ENCODE measurements around the gene CSF3R.

Gene CSF3R

DNA sequence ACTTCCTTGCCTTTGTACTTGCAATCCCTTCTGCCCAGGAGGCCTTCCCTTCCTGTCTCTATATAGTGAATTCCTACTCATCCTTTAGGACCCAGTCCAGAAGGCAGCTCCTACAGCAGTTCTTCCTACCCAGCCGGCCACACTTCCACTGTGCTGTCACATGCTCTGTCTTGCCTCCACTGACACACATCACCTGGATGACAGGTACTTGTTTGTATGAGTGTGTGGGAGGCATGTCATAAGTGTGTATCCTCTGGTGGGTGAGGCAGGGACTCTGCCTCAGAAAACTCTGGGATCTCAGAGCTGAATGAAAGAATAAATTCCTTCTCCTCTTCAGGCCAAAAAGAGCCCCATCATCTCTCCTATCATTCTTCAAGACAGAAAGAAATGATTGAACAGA is 27.3 kb downstream of the CSF3R start:
- DNase-seq, result no peak

DNA sequence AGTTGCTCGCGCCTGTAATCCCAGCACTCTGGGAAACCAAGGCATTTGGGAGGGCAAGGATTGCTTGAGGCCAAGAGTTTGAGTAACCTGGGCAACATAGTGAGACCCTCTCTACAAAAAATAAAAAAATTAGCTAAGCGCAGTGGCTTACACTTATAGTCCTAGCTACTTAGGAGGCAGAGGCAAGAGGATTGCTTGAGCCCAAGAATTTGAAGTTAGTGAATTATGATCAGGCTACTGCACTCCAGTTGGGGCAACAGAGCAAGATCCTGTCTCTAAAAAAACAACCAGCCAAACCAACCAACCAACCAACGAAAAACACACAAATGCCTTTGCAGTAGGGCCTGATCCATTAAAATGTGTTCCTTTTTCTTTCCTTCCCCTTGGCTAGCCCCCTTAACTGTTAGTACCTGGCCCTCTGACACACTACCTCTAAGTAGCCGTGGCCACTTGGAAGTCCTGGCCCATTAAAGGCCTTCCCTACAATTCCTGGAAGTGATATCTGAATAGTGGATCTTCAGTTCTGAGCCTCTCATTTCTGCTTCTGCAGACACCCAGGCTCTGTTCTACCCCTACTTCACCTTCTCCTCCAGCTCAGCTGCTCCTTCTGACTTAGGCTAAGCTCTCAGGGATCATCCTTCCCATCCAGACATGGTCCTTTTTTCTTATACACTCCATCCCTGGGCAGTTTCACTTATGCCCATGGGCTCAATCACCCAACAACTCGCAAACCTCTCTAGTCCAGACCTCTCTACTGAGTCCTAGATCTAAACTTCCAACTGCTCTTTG is 28.9 kb downstream of the CSF3R start:
- DNase-seq, result no peak

DNA sequence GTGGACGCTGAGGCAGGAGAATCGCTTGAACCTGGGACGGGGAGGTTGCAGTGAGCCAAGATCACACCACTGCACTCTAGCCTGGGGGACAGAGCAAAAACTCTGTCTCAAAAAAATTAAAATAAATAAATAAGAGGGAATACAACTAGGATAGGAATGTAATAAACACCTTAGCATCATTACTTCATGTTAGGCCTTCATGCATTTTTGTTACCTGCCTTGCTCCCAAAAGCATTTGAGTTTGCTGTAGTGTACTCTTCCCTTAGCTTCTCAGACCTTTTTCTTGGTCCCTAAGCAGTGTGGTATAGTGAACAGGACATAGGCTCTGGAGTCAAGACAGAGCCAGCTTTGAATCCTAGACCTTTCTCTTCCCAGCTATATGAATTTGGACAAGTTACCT is 29.7 kb downstream of the CSF3R start:
- no peak for DNase-seq

DNA sequence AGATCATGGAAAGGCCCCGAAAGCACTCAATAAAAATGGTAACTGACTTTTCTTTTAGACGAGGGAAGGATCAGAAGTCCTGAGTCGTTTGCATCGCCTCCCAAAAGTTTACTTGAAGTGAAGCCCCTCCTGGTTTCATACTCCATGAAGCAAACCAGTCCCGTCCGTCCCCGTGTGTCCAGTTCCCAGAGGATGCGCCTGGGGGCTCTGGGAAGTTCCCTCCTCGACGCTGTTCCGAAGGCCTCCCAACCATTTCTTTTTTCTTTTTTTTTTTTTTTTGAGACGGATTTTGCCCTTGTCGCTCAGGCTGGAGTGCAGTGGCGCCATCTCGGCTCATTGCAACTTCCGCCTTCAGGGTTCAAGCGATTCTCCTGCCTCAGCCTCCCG is 31.8 kb downstream of the CSF3R start:
- DNase-seq, result no peak

DNA sequence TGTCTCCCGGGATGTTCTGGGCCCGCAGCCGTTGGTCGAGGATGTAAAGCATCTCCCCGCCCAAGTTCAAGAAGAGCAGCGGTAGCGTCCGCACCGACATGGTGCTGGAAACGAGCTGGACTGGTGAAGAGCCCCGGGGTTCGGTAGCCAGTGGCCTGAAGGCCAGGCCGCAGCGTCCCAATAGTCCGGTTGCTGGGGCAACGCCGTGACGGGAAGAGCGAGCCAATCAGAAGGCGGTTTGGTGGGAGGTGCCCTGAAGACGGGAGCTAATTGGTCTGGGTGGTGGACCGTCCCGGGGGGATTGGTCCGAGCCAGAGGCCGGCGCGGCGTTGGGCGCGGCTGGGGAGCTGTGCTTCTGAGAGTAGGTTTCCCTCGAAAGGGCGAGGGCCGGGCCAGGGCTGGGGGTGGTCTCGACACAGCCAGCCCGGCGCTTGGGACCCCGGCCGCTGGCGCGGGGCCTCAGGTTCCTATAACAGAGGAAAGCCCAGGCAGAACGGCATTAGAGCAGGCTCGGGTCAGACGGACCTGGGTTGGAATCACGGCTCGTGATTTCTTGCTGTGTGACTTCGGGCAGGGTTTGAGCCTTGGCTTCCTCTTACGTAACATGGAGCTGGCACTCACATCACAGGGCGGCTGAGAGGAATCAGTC is 32.3 kb downstream of the CSF3R start, which contains the start of gene OSCP1:
OSCP1 (minus strand) TSS at position 182 of the 649 bp plus-strand sequence; CDS start at position 100, 82 bp downstream.
- peak; percentile 79 to 81 for DNase-seq

DNA sequence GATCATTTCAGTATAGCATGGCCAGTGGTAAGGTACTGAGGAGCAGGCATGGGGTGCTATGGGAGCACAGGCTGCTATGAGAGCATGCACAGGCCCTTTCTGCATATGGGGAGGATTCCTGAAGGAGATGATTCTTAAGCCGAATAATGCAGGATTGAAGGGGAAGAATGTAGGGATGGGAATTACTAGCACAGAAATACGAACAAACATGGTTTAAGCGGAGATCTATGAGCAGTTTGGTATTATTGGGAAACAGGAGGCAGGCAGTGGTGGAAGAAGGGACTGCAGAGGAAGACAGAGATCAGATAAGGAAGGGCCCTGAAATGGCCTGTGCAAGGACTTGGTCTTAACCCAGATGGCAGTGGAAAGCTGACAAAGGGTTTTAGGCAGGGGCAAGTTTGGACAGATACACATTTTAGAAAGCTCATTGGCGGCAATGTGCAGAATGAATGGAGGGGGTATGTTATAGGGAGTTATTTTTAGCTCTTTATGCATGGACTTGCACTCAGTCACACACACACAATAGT is 34.1 kb downstream of the CSF3R start:
- DNase-seq, result no peak

DNA sequence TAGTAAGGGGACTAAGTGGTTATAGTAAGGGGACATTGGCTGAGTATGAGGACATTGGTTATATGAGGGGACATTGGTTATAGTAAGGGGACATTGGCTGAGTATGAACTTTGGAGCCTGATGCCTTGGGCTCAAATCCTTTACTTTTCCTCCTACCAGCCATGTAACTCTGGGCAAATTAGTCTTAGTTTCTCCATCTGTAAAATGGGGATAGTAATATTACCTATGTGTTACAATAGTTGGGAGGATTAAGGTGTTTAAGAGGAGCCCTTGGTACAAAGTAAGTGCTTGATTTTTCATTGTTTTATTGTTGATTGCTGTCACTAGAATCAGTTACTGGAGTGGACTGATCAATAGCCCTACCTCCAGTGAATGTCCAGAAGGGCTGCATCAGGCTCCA is 35.3 kb downstream of the CSF3R start:
- DNase-seq, result no peak

DNA sequence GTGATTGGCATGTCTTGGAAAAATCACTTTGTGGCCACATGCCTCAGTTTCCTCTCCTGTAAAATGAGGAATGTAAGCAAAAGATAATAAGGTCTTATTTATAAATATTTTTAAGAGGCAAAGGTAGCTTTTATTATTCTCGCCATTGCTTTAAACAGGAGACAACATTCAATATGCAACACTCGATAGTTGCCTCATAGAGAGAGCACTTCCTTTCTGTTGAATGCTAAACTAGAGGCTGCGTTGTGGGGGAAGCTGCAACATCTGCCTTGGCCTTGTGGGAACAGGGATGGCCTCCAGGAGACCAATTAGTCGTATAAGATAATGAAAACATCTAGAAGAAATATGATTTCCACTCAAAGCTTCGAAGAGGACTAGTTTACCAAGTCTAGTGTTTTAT is 36.0 kb downstream of the CSF3R start:
- no peak for DNase-seq

DNA sequence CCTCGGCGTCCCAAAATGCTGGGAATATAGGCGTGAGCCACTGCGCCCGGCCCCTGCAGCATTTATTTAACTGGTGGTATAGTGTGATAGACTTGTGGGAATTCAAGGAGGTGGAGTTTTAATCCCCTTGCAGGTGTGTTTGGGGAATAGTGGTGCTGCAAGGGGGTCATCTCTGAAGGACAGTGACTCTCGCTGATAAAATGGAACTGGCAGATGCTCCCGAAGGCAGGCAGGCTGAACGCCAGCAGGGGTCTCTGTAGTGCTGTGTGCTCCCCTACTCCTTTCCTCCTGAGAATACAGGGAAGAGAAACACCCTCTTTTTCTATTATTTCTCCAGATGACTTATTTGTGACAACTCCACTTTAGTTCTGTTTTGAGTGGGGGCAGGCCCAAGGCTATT is 36.4 kb downstream of the CSF3R start:
- DNase-seq, result no peak

DNA sequence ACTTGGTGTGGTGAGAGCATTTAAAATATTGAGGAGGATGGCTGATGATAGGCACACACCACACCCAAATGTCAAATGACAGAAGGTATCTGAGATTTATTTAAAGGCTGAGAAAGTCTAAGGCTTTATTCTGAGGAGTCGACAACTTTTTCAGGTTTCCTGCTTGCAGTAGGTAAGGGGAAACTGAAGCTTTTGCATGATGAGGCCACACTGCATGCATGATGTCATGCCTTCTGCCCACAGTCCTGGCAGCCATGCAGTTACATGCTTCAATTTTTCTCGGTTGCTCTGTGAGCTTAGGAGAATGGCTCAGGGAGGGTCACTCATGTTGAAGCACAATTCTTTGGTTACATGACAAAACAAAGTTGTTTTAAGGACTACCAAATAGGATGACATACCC is 39.4 kb downstream of the CSF3R start:
- DNase-seq, result no peak

DNA sequence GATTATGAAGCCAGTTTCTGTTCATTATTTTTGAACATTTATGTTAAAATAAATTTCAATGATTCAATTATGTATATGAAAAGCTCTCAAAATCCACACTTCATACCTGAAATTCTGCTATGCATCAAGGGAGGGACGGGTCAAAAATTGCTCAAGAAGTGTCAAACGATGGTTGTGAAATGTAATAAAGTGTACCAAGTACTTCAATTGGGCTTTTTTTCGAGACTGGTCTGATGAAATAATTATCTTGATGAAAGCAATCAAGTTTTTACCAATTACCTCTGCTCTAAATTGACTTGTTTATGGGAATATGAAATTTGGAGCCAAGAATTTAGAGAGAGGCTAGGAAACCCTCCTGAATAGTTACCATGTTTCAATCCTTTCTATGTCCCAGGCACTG is 40.4 kb downstream of the CSF3R start:
- DNase-seq, result no peak

DNA sequence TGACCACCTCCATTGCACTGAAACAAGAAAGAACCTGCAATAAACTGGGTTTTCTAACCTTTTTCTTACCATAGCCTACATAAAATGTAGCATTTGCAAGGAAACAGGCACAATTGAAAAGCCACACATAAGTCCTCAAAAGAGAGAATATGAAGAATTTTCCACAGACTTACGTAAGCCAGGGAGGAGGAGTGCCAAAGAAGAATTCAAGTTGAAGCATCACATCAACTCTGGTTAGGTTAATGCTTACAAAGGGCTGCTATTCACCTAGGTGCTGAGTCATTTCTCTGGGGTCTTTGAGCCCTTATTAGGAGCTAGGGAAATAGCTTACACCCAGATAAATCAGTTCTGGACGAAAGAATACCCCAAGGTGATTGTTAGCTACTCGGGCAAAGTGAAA is 42.1 kb downstream of the CSF3R start:
- no peak for DNase-seq

DNA sequence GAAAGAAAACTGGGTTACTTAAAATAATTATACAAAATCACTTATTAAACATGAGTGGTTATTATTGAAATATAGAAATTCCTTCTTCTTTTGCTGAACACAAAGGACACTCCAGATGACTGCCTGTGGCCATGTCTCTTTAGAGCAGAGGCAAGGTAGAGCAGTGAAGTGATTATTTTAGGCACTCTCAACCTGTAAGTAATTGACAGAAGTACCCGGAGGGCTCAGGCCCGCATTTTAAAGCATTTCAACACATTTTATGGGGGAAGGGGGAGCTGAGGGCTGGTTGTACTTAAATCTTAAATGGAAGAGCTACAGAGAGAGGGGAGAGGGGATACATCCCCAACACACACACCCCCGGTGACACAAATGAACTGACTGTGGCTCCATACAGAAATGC is 42.7 kb downstream of the CSF3R start:
- no peak for DNase-seq

DNA sequence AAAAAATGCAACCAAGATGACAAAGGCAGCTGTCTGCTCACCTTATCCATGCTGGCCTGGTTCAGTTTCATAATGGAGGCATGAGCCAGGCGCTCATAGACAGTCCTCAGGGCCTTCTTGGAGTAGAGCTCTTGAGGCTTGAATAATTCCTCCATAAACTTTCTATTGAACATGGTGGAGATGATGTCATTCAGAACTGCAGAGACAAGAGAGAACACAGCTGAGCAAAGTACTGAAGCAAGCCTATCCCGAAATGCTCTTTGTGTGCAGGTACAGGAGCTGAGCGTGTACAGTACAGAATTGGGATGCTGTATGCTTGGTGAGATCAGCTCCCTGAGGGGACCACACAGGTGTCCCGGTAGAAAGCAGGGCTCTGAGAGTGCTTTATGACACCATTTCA is 44.0 kb downstream of the CSF3R start:
- no peak for DNase-seq

DNA sequence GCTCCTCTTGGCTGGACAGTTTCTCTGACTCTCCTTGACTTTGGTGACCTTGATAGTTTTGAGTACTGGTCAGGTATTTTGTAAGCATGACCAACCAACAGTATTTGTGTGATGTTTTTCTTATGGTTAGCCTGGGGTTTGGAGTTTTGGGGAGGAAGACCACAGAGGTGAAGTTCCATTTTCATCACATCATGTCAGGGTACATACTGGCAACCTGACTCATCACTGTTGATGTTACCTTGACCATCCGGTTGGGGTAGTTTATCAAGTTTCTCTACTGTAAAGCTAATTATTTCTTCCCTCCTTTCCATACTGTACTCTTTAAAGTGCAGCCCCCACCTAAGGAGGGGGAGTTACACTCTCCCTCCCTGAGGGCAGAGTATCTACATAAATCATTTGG is 45.9 kb downstream of the CSF3R start:
- no peak for DNase-seq

DNA sequence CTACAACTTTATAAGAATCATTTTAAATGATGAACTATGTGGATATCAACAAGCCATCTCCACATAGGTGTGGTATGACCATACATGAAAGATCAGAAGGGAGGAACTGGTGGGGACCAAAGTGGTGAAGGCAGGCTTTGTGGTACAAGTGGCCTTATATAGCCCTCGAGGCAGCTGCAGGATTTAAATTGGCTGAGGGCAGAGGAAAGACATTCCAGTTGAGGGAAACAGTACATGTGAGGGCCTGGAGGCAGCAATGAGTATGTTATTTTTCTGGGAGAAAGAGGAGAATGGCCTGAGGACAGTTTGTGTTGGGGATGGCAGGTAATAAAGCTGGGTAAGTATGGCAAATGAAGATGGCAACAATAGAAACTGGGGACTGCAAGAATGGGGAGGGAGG is 49.6 kb downstream of the CSF3R start:
- no peak for DNase-seq

DNA sequence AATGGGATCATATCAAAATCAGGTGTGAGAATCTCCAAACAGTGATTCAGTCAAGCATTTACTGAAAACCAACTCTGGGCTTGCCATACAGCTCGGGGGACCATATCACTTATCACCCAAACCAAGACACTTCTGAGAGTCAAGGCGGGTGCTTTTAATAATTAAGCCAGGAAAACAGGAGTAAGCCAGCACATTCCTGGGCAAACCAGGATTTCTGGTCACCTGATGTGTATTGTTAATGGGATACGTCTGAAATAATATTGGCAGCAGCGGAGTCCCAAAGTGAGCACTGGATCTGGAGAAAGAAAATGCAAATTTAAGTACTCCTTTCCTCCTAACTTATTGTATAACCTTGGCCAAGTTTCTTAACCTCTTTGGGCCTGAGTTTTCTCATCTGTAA is 50.1 kb downstream of the CSF3R start:
- no peak for DNase-seq

DNA sequence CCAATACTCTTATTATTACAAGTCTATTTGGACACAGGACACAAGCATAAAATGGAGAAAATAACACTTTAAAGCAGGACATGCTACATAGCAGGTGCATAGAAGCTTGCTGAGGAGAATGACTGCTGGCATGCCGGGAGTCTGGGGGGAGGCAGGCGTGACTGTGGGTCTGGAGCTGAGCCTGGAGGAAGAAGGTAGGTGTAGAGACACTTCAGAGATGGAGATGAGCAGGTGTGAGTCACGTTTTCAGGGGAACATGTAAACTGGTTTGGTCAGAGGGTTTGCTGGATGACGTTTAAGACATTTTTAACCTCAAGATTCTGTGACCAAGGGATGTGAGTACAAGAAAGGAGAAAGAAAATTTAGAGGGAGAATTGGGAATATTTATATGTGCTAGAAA is 56.9 kb downstream of the CSF3R start:
- DNase-seq, result no peak

DNA sequence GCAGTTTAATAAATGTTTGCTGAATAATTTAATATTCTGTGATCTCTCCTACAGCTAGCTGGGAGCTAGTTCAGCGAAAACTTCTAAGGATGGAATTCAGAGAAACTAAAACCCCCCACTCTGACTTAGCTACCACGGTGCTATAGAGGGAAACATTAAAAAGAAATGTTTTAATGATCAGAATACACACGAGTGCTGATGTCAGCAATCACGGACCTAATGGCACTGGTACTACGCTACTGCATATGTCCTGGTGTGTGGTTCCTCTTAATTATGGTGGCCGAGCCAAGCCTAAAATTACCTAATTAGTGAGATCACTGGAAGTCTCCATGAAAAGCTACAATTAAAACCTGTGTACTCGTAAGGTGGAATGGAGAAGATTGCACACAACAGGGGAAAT is 61.1 kb downstream of the CSF3R start:
- DNase-seq, result no peak

DNA sequence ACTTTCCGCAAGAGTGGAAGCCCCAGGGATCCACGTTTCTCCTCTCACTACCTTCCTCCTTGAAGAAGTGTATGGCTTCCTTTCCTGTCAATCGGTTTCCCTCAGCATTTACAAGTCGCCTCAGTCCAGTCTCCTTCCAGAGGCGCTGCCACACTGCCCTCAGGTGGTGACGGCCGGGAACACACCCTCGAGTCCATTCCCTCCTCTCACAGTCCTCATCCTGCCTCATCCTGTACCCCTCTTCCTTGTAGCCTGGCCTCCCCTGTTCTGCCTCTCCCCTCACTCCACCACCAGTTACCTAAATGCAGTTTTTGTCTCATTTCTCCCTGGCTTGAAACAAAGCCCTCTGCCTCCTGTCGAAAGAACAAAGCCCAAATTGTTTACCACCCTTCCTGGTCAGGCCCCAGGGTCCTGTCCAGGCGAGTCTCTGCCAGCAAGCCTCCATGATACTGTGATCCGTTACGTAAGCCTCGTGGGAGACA is 61.8 kb downstream of the CSF3R start:
- peak; percentile 82 to 94 for DNase-seq

DNA sequence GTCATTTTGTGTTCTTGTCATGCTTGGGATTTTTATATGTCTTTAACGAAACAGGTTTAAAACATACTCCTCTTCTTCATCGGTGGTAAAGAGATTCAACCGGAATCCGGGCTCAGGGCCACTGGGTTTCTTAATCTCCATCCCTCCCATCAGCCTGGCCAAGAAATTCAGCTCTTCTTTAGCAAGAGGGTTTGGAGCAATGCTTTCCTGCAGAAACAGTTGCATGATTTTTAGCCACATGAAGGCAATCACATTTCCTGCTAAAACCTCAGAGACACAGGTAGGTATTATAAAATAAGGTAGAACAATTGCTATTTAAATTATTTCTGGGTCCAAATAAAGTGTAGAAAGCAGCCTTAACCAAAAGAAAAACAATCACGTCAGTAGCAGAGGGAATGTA is 62.3 kb downstream of the CSF3R start:
- DNase-seq, result no peak

DNA sequence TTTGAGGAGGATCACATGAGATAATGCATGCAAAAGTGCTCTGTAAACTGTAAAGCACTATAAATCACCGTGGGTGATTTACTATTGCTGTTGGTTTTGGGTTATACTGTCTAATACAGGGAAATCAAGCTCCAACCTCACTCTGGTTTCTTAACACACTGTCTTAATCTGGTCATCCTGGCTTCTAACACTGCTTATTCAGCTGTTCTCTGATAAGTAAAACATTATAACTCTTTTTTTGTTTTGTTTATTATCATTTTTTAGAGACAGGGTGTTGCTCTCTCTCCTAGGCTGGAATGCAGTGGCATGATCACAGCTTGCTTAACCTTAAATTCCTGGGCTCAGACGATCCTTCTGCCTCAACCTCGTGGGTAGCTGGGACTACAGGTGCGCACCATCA is 63.1 kb downstream of the CSF3R start:
- no peak for DNase-seq

DNA sequence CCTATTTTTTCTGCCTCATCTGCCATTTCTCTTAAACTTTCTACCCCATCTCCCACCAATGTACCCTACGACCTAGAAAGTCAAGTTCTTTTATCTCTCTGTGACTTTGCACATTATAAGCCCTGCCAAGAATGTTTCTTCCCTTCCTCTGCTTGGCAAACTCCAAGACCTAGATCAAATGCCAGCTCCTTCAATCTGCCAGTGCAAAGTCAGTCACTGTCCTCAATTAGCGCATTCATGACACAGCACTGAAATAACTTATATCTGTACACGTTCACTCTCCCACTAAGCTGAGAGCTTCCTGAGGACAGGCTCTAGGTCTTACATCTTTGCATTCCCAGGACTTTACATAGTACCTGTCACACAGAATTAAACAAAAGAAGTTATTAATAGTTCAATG is 63.6 kb downstream of the CSF3R start:
- DNase-seq, result no peak

DNA sequence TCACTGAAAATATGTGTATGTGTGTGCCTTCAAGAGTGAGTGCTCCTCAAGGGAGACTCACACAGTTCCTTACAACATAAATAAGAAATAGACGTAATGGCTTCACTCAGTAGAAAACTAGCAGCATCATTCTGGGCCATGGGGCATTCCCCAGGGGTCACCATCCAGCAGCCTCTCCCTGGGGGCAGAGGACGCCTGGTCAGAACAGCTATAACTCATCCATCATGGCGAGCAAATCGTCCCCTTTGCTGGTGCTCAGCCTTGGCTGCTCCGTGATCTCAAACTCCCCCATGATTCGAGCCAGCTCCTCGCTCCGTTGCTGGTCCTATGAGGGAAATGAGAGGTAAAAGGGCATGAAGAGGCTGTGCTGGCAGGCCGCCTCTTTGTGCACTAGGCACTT is 64.8 kb downstream of the CSF3R start:
- no peak for DNase-seq
